Panc1 (cell line): ENCODE measurements around the gene FAM20B.

Experiments used
- CTCF ChIP-seq: fragments of 450-650 bp; IDR thresholded peaks from 2 replicates; pipeline ENCODE4 v1.5.1; 2017; ENCODE audit warnings: mild to moderate bottlenecking
- SIN3A ChIP-seq: IDR thresholded peaks from 2 replicates; pipeline ENCODE4 v1.6.1; 2012; ENCODE audit warnings: low read depth, mild to moderate bottlenecking, low read length, moderate library complexity, borderline replicate concordance; ENCODE audit not compliant: insufficient read depth
- TCF7L2 ChIP-seq: IDR thresholded peaks from 2 replicates; pipeline ENCODE4 v1.6.1; 2011; ENCODE audit warnings: mild to moderate bottlenecking, low read depth, low read length, inconsistent platforms

GRCh38 chr1:179124873-179125272 lies 99.2 kb downstream of the FAM20B start:
- TF ChIP-seq CTCF (no peak), SIN3A (no peak), TCF7L2 (no peak)
